ENCODE data around the gene LBHD2.
"Not testable (repeated sequence)": the region's sequence is repeated elsewhere in the genome, so short reads cannot be mapped to it uniquely, and the experiment has no call there.

Gene LBHD2

GRCh38 chr14:103107455-103107854, 23.4 kb downstream of the LBHD2 start:
- no peak for DNase-seq

GRCh38 chr14:103107941-103108748, 24.1 kb downstream of the LBHD2 start:
- DNase-seq: no peak

GRCh38 chr14:103108749-103109207, 24.8 kb downstream of the LBHD2 start:
- DNase-seq: no peak

- DNase-seq: no peak
These were observed 25.8 kb downstream of the LBHD2 start for GRCh38 chr14:103109535-103110441.

- DNase-seq: no peak
These were observed 26.7 kb downstream of the LBHD2 start for GRCh38 chr14:103110681-103111231.

GRCh38 chr14:103111232-103111868, 27.3 kb downstream of the LBHD2 start:
- no peak for DNase-seq

GRCh38 chr14:103112400-103113243, 28.6 kb downstream of the LBHD2 start:
- DNase-seq: no peak

- no peak for DNase-seq
These were observed 29.3 kb downstream of the LBHD2 start for GRCh38 chr14:103113303-103113702.

GRCh38 chr14:103113774-103114173, 29.8 kb downstream of the LBHD2 start:
- no peak for DNase-seq

GRCh38 chr14:103115086-103115679, 31.2 kb downstream of the LBHD2 start:
- DNase-seq: not testable (repeated sequence)

GRCh38 chr14:103115845-103116572, 32.0 kb downstream of the LBHD2 start:
- DNase-seq: no peak

- no peak for DNase-seq
These were observed 32.6 kb downstream of the LBHD2 start for GRCh38 chr14:103116636-103117035.

GRCh38 chr14:103117499-103117898, 33.5 kb downstream of the LBHD2 start:
- not testable (repeated sequence) for DNase-seq

- DNase-seq: no peak
These were observed 34.1 kb downstream of the LBHD2 start for GRCh38 chr14:103118018-103118662.

- no peak for DNase-seq
These were observed 34.8 kb downstream of the LBHD2 start for GRCh38 chr14:103118663-103119404.

- DNase-seq: not testable (repeated sequence)
These were observed 35.5 kb downstream of the LBHD2 start for GRCh38 chr14:103119527-103119926.

GRCh38 chr14:103121121-103121845, 37.3 kb downstream of the LBHD2 start:
- no peak for DNase-seq

- no peak for DNase-seq
These were observed 38.0 kb downstream of the LBHD2 start for GRCh38 chr14:103121846-103122584.
